ENCODE data around the gene TMPRSS6. TPM values are rescaled to one million over a fixed set of nuclear protein-coding genes. Genes with fewer than 3 reads are reported as not detected.

The TMPRSS6 gene
- total RNA-seq, 1 experiment from 2014 or later = 0.04 TPM

GRCh38 chr22:37120569-37121340 is 11.2 kb upstream of the TMPRSS6 start:
- H3K79me2 ChIP-seq (ENCODE audit: low read length) = no peaks in the 10 kb centered on the region
- no peak overlapping the region for H3K9ac ChIP-seq (ENCODE audit: low read length)
- ChIA-PET CTCF (no interaction called here), POLR2A (ENCODE audit: unreplicated experiment) (no interaction called here)
- no peaks in the 10 kb centered on the region for H3K27me3 ChIP-seq (ENCODE audit: low read length)
- no peaks in the 10 kb centered on the region for H3K9me2 ChIP-seq (replicated peaks; ENCODE audit: low read length)
- no peaks in the 10 kb centered on the region for H3K36me3 ChIP-seq (ENCODE audit: low read depth, low read length)
- ATAC-seq (no peak), DNase-seq (no peak)
- intact Hi-C loops (cut with micrococcal nuclease) = no loop called here
- H3K4me1 ChIP-seq (ENCODE audit: insufficient read depth, low read length) = peaks cover 10% of the 10 kb centered on the region
- H3K4me3 ChIP-seq (ENCODE audit: low read length) = no peak overlapping the region
- no peak overlapping the region for H3K27ac ChIP-seq (ENCODE audit: low read length)
- H3K9me3 ChIP-seq (ENCODE audit: low read length) = no peaks in the 10 kb centered on the region
- no TSS peak for BruUV-seq (replicated peaks)
- no peak overlapping the region for H3K4me2 ChIP-seq (ENCODE audit: low read length)
- H2AFZ ChIP-seq (ENCODE audit: low read length) = no peak overlapping the region
- no peaks in the 10 kb centered on the region for H4K20me1 ChIP-seq (ENCODE audit: low read length)
- TF ChIP-seq EZH2 (IDR thresholded peaks at IDR 0.05; ENCODE audit: low read length, unreplicated experiment) (no peak), CTCF (conservative IDR thresholded peaks at IDR 0.05; ENCODE audit: low read depth, low read length) (no peak), EZH2phosphoT487 (IDR thresholded peaks at IDR 0.05; ENCODE audit: borderline replicate concordance, low read length) (no peak)
- H3F3A ChIP-seq (ENCODE audit: low read length, unreplicated experiment) = no peaks in the 10 kb centered on the region

GRCh38 chr22:37119872-37120271 is 10.4 kb upstream of the TMPRSS6 start:
- no TSS peak for BruUV-seq (replicated peaks)
- TF ChIP-seq EZH2phosphoT487 (IDR thresholded peaks at IDR 0.05; ENCODE audit: borderline replicate concordance, low read length) (no peak), CTCF (conservative IDR thresholded peaks at IDR 0.05; ENCODE audit: low read depth, low read length) (no peak), EZH2 (IDR thresholded peaks at IDR 0.05; ENCODE audit: low read length, unreplicated experiment) (no peak)
- Histone ChIP-seq H3F3A (ENCODE audit: low read length, unreplicated experiment) (no peaks in the 10 kb centered on the region), H3K36me3 (ENCODE audit: low read depth, low read length) (no peaks in the 10 kb centered on the region), H3K27ac (ENCODE audit: low read length) (no peak overlapping the region), H3K9ac (ENCODE audit: low read length) (no peak overlapping the region), H3K27me3 (ENCODE audit: low read length) (no peaks in the 10 kb centered on the region), H4K20me1 (ENCODE audit: low read length) (no peaks in the 10 kb centered on the region), H3K4me2 (ENCODE audit: low read length) (no peak overlapping the region), H3K9me3 (ENCODE audit: low read length) (no peaks in the 10 kb centered on the region), H3K4me1 (ENCODE audit: insufficient read depth, low read length) (peaks cover 10% of the 10 kb centered on the region), H3K79me2 (ENCODE audit: low read length) (no peaks in the 10 kb centered on the region), H3K4me3 (ENCODE audit: low read length) (no peak overlapping the region), H2AFZ (ENCODE audit: low read length) (no peak overlapping the region), H3K9me2 (replicated peaks; ENCODE audit: low read length) (no peaks in the 10 kb centered on the region)
- ChIA-PET CTCF (no interaction called here), POLR2A (ENCODE audit: unreplicated experiment) (no interaction called here)
- ATAC-seq (no peak), DNase-seq (no peak)
- intact Hi-C loops (cut with micrococcal nuclease) = no loop called here

DNA sequence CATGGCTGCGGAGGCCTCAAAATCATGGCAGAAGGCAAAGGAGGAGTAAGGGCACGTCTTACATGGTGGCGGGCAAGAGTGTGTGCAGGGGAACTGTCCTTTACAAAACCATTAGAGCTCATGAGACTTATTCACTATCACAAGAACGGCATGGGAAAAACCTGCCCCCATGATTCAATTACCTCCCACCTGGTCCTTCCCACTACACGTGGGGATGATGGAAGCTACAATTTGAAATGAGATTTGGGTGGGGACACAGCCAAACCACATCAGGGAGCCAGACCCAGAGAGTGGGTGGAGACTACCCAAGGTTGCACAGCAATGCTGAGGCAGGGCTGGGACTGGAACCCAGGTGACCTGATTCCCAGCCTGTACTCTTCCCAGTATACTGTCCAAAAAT is 8.6 kb upstream of the TMPRSS6 start:
- Histone ChIP-seq H3K9me2 (replicated peaks; ENCODE audit: low read length) (no peaks in the 10 kb centered on the region), H3F3A (ENCODE audit: low read length, unreplicated experiment) (no peaks in the 10 kb centered on the region), H3K4me1 (ENCODE audit: insufficient read depth, low read length) (peaks cover 10% of the 10 kb centered on the region), H3K9ac (ENCODE audit: low read length) (no peak overlapping the region), H3K36me3 (ENCODE audit: low read depth, low read length) (no peaks in the 10 kb centered on the region), H2AFZ (ENCODE audit: low read length) (no peak overlapping the region), H3K4me2 (ENCODE audit: low read length) (no peak overlapping the region), H3K9me3 (ENCODE audit: low read length) (no peaks in the 10 kb centered on the region), H3K79me2 (ENCODE audit: low read length) (no peaks in the 10 kb centered on the region), H3K27ac (ENCODE audit: low read length) (no peak overlapping the region), H3K4me3 (ENCODE audit: low read length) (no peak overlapping the region), H3K27me3 (ENCODE audit: low read length) (no peaks in the 10 kb centered on the region), H4K20me1 (ENCODE audit: low read length) (no peaks in the 10 kb centered on the region)
- DNase-seq (no peak), ATAC-seq (no peak)
- ChIA-PET CTCF (no interaction called here), POLR2A (ENCODE audit: unreplicated experiment) (no interaction called here)
- intact Hi-C loops (cut with micrococcal nuclease) = no loop called here
- no TSS peak for BruUV-seq (replicated peaks)
- TF ChIP-seq CTCF (conservative IDR thresholded peaks at IDR 0.05; ENCODE audit: low read depth, low read length) = no peak
- no peak for TF ChIP-seq EZH2 (IDR thresholded peaks at IDR 0.05; ENCODE audit: low read length, unreplicated experiment)
- TF ChIP-seq EZH2phosphoT487 (IDR thresholded peaks at IDR 0.05; ENCODE audit: borderline replicate concordance, low read length) = no peak
